ENCODE measurements around the gene PCDHB12.
A peak's percentile ranks its signal among the peaks of the same experiment; 100 is the strongest.
"Not testable (repeated sequence)": the region's sequence is repeated elsewhere in the genome, so short reads cannot be mapped to it uniquely, and the experiment has no call there.

PCDHB12 gene

DNA sequence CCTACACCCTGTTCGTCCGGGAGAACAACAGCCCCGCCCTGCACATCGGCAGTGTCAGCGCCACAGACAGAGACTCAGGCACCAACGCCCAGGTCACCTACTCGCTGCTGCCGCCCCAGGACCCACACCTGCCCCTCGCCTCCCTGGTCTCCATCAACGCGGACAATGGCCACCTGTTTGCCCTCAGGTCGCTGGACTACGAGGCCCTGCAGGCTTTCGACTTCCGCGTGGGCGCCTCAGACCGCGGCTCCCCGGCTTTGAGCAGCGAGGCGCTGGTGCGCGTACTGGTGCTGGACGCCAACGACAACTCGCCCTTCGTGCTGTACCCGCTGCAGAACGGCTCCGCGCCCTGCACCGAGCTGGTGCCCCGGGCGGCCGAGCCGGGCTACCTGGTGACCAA, 19.8 kb upstream of the PCDHB12 start:
- not testable (repeated sequence) for H3K9ac ChIP-seq (ENCODE audit: low read length); H3K27me3 ChIP-seq (ENCODE audit: control insufficient read depth, insufficient read depth, low read length); H3K4me1 ChIP-seq (ENCODE audit: control insufficient read depth, insufficient read depth, low read length); H3K4me3 ChIP-seq (ENCODE audit: low read length); H3K27ac ChIP-seq (ENCODE audit: low read depth, low read length); H3K36me3 ChIP-seq (ENCODE audit: control insufficient read depth, insufficient read depth, low read length)

DNA sequence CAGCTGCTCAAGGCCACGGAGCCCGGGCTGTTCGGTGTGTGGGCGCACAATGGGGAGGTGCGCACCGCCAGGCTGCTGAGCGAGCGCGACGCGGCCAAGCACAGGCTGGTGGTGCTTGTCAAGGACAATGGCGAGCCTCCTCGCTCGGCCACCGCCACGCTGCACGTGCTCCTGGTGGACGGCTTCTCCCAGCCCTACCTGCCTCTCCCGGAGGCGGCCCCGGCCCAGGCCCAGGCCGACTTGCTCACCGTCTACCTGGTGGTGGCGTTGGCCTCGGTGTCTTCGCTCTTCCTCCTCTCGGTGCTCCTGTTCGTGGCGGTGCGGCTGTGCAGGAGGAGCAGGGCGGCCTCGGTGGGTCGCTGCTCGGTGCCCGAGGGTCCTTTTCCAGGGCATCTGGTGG, 19.4 kb upstream of the PCDHB12 start:
- not testable (repeated sequence) for H3K27me3 ChIP-seq (ENCODE audit: control insufficient read depth, insufficient read depth, low read length); H3K36me3 ChIP-seq (ENCODE audit: control insufficient read depth, insufficient read depth, low read length); H3K9ac ChIP-seq (ENCODE audit: low read length)

DNA sequence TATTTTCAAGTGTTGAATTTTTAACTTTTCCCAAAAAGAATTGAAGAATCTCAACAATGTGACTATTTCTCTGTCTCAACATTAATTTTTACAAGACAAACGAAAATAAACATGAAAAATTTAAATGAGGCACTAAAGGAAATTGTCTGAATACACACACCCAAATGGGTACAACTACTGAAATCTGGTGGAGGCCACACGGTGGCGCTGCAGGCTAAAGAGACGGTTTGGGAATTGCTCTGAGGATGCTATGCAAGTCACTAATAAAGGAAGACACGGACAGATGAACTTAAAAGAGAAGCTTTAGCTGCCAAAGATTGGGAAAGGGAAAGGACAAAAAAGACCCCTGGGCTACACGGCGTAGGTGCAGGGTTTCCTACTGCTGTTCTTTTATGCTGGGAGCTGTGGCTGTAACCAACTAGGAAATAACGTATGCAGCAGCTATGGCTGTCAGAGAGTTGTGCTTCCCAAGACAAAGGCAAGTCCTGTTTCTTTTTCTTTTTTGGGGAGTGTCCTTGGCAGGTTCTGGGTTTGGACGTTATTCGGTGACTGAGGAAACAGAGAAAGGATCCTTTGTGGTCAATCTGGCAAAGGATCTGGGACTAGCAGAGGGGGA, 16.3 kb upstream of the PCDHB12 start, which contains the start of gene PCDHB10:
PCDHB10 (plus strand) TSS at position 244 of the 616 bp plus-strand sequence; CDS start at position 444, 200 bp downstream.
- peak within 1 kb of the TSS; percentile 32 for H3K4me3 ChIP-seq (ENCODE audit: low read length)
- no peaks in the 10 kb centered on the region for H3K27me3 ChIP-seq (ENCODE audit: control insufficient read depth, insufficient read depth, low read length)
- H3K27ac ChIP-seq (ENCODE audit: low read depth, low read length): no peak within 1 kb of the TSS
- no peak within 1 kb of the TSS for H3K9ac ChIP-seq (ENCODE audit: low read length)
- no peaks in the 10 kb centered on the region for H3K4me1 ChIP-seq (ENCODE audit: control insufficient read depth, insufficient read depth, low read length)
- no peaks in the 10 kb centered on the region for H3K36me3 ChIP-seq (ENCODE audit: control insufficient read depth, insufficient read depth, low read length)

More for the DNA sequence above, 19.4 kb upstream of the PCDHB12 start:
- not testable (repeated sequence) for H3K27ac ChIP-seq (ENCODE audit: low read depth, low read length); H3K4me1 ChIP-seq (ENCODE audit: control insufficient read depth, insufficient read depth, low read length); H3K4me3 ChIP-seq (ENCODE audit: low read length)

DNA sequence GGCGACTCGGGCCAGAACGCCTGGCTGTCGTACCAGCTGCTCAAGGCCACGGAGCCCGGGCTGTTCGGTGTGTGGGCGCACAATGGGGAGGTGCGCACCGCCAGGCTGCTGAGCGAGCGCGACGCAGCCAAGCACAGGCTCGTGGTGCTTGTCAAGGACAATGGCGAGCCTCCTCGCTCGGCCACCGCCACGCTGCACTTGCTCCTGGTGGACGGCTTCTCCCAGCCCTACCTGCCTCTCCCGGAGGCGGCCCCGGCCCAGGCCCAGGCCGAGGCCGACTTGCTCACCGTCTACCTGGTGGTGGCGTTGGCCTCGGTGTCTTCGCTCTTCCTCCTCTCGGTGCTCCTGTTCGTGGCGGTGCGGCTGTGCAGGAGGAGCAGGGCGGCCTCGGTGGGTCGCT, 14.2 kb upstream of the PCDHB12 start:
- not testable (repeated sequence) for H3K4me1 ChIP-seq (ENCODE audit: control insufficient read depth, insufficient read depth, low read length); H3K27me3 ChIP-seq (ENCODE audit: control insufficient read depth, insufficient read depth, low read length); H3K4me3 ChIP-seq (ENCODE audit: low read length)

GRCh38 chr5:141196363-141196762, 12.2 kb upstream of the PCDHB12 start:
- no peak overlapping the region for H3K9ac ChIP-seq (ENCODE audit: low read length)
- no peaks in the 10 kb centered on the region for H3K4me1 ChIP-seq (ENCODE audit: control insufficient read depth, insufficient read depth, low read length)

More for the DNA sequence above, 14.2 kb upstream of the PCDHB12 start:
- not testable (repeated sequence) for H3K9ac ChIP-seq (ENCODE audit: low read length); H3K27ac ChIP-seq (ENCODE audit: low read depth, low read length); H3K36me3 ChIP-seq (ENCODE audit: control insufficient read depth, insufficient read depth, low read length)

GRCh38 chr5:141199359-141200235, 8.9 kb upstream of the PCDHB12 start, which contains the start of gene PCDHB11:
Gene PCDHB11 (plus strand): TSS chr5:141199627. CDS start chr5:141199775, 148 bp downstream.
- no peaks in the 10 kb centered on the region for H3K27me3 ChIP-seq (ENCODE audit: control insufficient read depth, insufficient read depth, low read length)
- peak within 1 kb of the TSS; percentile 29 for H3K4me3 ChIP-seq (ENCODE audit: low read length)
- no peaks in the 10 kb centered on the region for H3K36me3 ChIP-seq (ENCODE audit: control insufficient read depth, insufficient read depth, low read length)
- no peak within 1 kb of the TSS for H3K9ac ChIP-seq (ENCODE audit: low read length)
- H3K27ac ChIP-seq (ENCODE audit: low read depth, low read length): no peak within 1 kb of the TSS
- H3K4me1 ChIP-seq (ENCODE audit: control insufficient read depth, insufficient read depth, low read length): no peaks in the 10 kb centered on the region

More at GRCh38 chr5:141196363-141196762, 12.2 kb upstream of the PCDHB12 start:
- no peak overlapping the region for H3K4me3 ChIP-seq (ENCODE audit: low read length)
- H3K27ac ChIP-seq (ENCODE audit: low read depth, low read length): no peak overlapping the region
- no peaks in the 10 kb centered on the region for H3K36me3 ChIP-seq (ENCODE audit: control insufficient read depth, insufficient read depth, low read length)
- no peaks in the 10 kb centered on the region for H3K27me3 ChIP-seq (ENCODE audit: control insufficient read depth, insufficient read depth, low read length)

DNA sequence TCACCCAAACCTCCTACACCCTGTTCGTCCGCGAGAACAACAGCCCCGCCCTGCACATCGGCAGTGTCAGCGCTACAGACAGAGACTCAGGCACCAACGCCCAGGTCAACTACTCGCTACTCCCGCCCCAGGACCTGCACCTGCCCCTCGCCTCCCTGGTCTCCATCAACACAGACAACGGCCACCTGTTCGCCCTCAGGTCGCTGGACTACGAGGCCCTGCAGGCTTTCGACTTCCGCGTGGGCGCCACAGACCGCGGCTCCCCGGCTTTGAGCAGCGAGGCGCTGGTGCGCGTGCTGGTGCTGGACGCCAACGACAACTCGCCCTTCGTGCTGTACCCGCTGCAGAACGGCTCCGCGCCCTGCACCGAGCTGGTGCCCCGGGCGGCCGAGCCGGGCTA, 7.4 kb upstream of the PCDHB12 start:
- not testable (repeated sequence) for H3K27me3 ChIP-seq (ENCODE audit: control insufficient read depth, insufficient read depth, low read length); H3K36me3 ChIP-seq (ENCODE audit: control insufficient read depth, insufficient read depth, low read length); H3K4me3 ChIP-seq (ENCODE audit: low read length)

GRCh38 chr5:141201646-141202045, 6.9 kb upstream of the PCDHB12 start:
- not testable (repeated sequence) for H3K4me1 ChIP-seq (ENCODE audit: control insufficient read depth, insufficient read depth, low read length); H3K27me3 ChIP-seq (ENCODE audit: control insufficient read depth, insufficient read depth, low read length); H3K27ac ChIP-seq (ENCODE audit: low read depth, low read length); H3K9ac ChIP-seq (ENCODE audit: low read length); H3K4me3 ChIP-seq (ENCODE audit: low read length); H3K36me3 ChIP-seq (ENCODE audit: control insufficient read depth, insufficient read depth, low read length)

More for the DNA sequence above, 7.4 kb upstream of the PCDHB12 start:
- not testable (repeated sequence) for H3K9ac ChIP-seq (ENCODE audit: low read length); H3K27ac ChIP-seq (ENCODE audit: low read depth, low read length); H3K4me1 ChIP-seq (ENCODE audit: control insufficient read depth, insufficient read depth, low read length)

- not testable (repeated sequence) for H3K27ac ChIP-seq (ENCODE audit: low read depth, low read length); H3K9ac ChIP-seq (ENCODE audit: low read length); H3K27me3 ChIP-seq (ENCODE audit: control insufficient read depth, insufficient read depth, low read length); H3K4me3 ChIP-seq (ENCODE audit: low read length); H3K4me1 ChIP-seq (ENCODE audit: control insufficient read depth, insufficient read depth, low read length); H3K36me3 ChIP-seq (ENCODE audit: control insufficient read depth, insufficient read depth, low read length)
Measured at GRCh38 chr5:141210281-141210680, 1.8 kb downstream of the PCDHB12 start.

DNA sequence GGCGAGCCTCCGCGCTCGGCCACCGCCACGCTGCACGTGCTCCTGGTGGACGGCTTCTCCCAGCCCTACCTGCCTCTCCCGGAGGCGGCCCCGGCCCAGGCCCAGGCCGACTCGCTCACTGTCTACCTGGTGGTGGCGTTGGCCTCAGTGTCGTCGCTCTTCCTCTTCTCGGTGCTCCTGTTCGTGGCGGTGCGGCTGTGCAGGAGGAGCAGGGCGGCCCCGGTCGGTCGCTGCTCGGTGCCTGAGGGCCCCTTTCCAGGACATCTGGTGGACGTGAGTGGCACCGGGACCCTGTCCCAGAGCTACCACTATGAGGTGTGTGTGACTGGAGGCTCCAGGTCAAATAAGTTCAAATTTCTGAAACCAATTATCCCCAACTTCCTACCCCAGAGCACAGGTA, 2.3 kb downstream of the PCDHB12 start:
- not testable (repeated sequence) for H3K4me1 ChIP-seq (ENCODE audit: control insufficient read depth, insufficient read depth, low read length); H3K9ac ChIP-seq (ENCODE audit: low read length); H3K36me3 ChIP-seq (ENCODE audit: control insufficient read depth, insufficient read depth, low read length); H3K27me3 ChIP-seq (ENCODE audit: control insufficient read depth, insufficient read depth, low read length); H3K27ac ChIP-seq (ENCODE audit: low read depth, low read length); H3K4me3 ChIP-seq (ENCODE audit: low read length)

- not testable (repeated sequence) for H3K4me1 ChIP-seq (ENCODE audit: control insufficient read depth, insufficient read depth, low read length); H3K4me3 ChIP-seq (ENCODE audit: low read length); H3K27me3 ChIP-seq (ENCODE audit: control insufficient read depth, insufficient read depth, low read length); H3K36me3 ChIP-seq (ENCODE audit: control insufficient read depth, insufficient read depth, low read length); H3K27ac ChIP-seq (ENCODE audit: low read depth, low read length); H3K9ac ChIP-seq (ENCODE audit: low read length)
Measured at GRCh38 chr5:141213656-141214339, 5.3 kb downstream of the PCDHB12 start, which contains the start of gene PCDHB13. Gene PCDHB13 (plus strand): TSS chr5:141213919. CDS start chr5:141214124, 205 bp downstream.

DNA sequence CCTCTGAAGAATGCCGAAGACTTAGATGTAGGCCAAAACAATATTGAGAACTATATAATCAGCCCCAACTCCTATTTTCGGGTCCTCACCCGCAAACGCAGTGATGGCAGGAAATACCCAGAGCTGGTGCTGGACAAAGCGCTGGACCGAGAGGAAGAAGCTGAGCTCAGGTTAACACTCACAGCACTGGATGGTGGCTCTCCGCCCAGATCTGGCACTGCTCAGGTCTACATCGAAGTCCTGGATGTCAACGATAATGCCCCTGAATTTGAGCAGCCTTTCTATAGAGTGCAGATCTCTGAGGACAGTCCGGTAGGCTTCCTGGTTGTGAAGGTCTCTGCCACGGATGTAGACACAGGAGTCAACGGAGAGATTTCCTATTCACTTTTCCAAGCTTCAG, 6.1 kb downstream of the PCDHB12 start:
- H3K4me1 ChIP-seq (ENCODE audit: control insufficient read depth, insufficient read depth, low read length); H3K27me3 ChIP-seq (ENCODE audit: control insufficient read depth, insufficient read depth, low read length); H3K4me3 ChIP-seq (ENCODE audit: low read length); H3K36me3 ChIP-seq (ENCODE audit: control insufficient read depth, insufficient read depth, low read length); H3K9ac ChIP-seq (ENCODE audit: low read length); H3K27ac ChIP-seq (ENCODE audit: low read depth, low read length): not testable (repeated sequence)
